WTC11 (cell line): ENCODE measurements around the gene ITGAE. TPM values are rescaled to one million over a fixed set of nuclear protein-coding genes. Genes with fewer than 3 reads are reported as not detected.

Source experiments
- ATAC-seq: fragments of 200-7000 bp; cut with Tn5 transposase; 2 replicates; pipeline ENCODE4 v1.10.0; 2021; ENCODE audit warnings: mild to moderate bottlenecking, moderate library complexity
- CTCF ChIA-PET: fragments of 300-600 bp; sonication (Branson Sonifier 250); formaldehyde crosslinking; loops from one replicate; lab custom pipeline; 2021; ENCODE audit warnings: antibody characterized with exemption; lab: Charles Lee
- POLR2A ChIA-PET: fragments of 350-600 bp; sonication (Branson Sonifier 250); formaldehyde crosslinking; loops from one replicate; lab custom pipeline; 2021; ENCODE audit warnings: antibody characterized with exemption; lab: Charles Lee
- DNase-seq: peaks from one replicate; pipeline ENCODE4 v3.0.0; 2021; ENCODE audit warnings: low spot score
- H3K27ac Mint-ChIP-seq: 2 replicates; pipeline ENCODE4 v1.8.0; 2021; ENCODE audit warnings: mixed read lengths
- H3K27me3 Mint-ChIP-seq: 2 replicates; pipeline ENCODE4 v1.8.0; 2021; ENCODE audit warnings: low read depth, mild to moderate bottlenecking, moderate library complexity, mixed read lengths
- H3K36me3 Mint-ChIP-seq: 2 replicates; pipeline ENCODE4 v1.8.0; 2021; ENCODE audit warnings: mixed read lengths
- H3K4me1 Mint-ChIP-seq: 2 replicates; pipeline ENCODE4 v1.8.0; 2022; ENCODE audit warnings: mixed read lengths
- H3K4me3 Mint-ChIP-seq: 2 replicates; pipeline ENCODE4 v1.8.0; 2021; ENCODE audit warnings: mild to moderate bottlenecking, moderate library complexity, mixed read lengths
- H3K9me3 Mint-ChIP-seq: 2 replicates; pipeline ENCODE4 v1.8.0; 2021; ENCODE audit warnings: mixed read lengths
- ATF1 ChIP-seq: sonication (generic); formaldehyde crosslinking; IDR thresholded peaks from 2 replicates; pipeline ENCODE4 v1.8.1; 2023; ENCODE audit warnings: mild to moderate bottlenecking, moderate library complexity, missing genetic modification reagents
- CBFB ChIP-seq: sonication (generic); formaldehyde crosslinking; IDR thresholded peaks from 2 replicates; pipeline ENCODE4 v1.8.1; 2022; ENCODE audit warnings: mild to moderate bottlenecking, low read depth, missing genetic modification reagents
- ELF4 ChIP-seq: sonication (generic); formaldehyde crosslinking; IDR thresholded peaks from 2 replicates; pipeline ENCODE4 v1.8.1; 2022; ENCODE audit warnings: low read depth, mild to moderate bottlenecking, moderate library complexity, missing genetic modification reagents
- ESRRA ChIP-seq: sonication (generic); formaldehyde crosslinking; IDR thresholded peaks from 2 replicates; pipeline ENCODE4 v1.8.1; 2022; ENCODE audit warnings: mild to moderate bottlenecking, missing genetic modification reagents, borderline replicate concordance
- FOXP1 ChIP-seq: sonication (generic); formaldehyde crosslinking; IDR thresholded peaks from 2 replicates; pipeline ENCODE4 v1.8.0; 2022; ENCODE audit warnings: missing genetic modification reagents, mild to moderate bottlenecking, moderate library complexity, borderline replicate concordance
- GABPB1 ChIP-seq: sonication (generic); formaldehyde crosslinking; IDR thresholded peaks from 2 replicates; pipeline ENCODE4 v1.8.1; 2023; ENCODE audit warnings: mild to moderate bottlenecking, missing genetic modification reagents
- HMGA2 ChIP-seq: fragments of 250-450 bp; sonication (Bioruptor Pico); IDR thresholded peaks from 2 replicates; pipeline ENCODE4 v1.4.0; 2021; ENCODE audit warnings: mild to moderate bottlenecking, moderate library complexity
- NFYB ChIP-seq: sonication (generic); formaldehyde crosslinking; conservative IDR thresholded peaks from 2 replicates; pipeline ENCODE4 v1.8.0; 2022; ENCODE audit warnings: low read depth, missing genetic modification reagents
- NR2C2 ChIP-seq: sonication (generic); formaldehyde crosslinking; IDR thresholded peaks from 2 replicates; pipeline ENCODE4 v1.8.0; 2022; ENCODE audit warnings: mild to moderate bottlenecking, missing genetic modification reagents
- OVOL2 ChIP-seq: fragments of 250-450 bp; sonication (Bioruptor Pico); IDR thresholded peaks from 2 replicates; pipeline ENCODE4 v1.9.0; 2021; ENCODE audit warnings: mild to moderate bottlenecking, borderline replicate concordance
- PRRX2 ChIP-seq: fragments of 250-450 bp; sonication (Bioruptor Pico); IDR thresholded peaks from 2 replicates; pipeline ENCODE4 v1.8.0; 2021; ENCODE audit warnings: mild to moderate bottlenecking
- RELA ChIP-seq: sonication (generic); formaldehyde crosslinking; IDR thresholded peaks from 2 replicates; pipeline ENCODE4 v1.8.1; 2022; ENCODE audit warnings: missing genetic modification reagents, mild to moderate bottlenecking, borderline replicate concordance
- RORB ChIP-seq: fragments of 250-450 bp; sonication (Bioruptor Pico); IDR thresholded peaks from 2 replicates; pipeline ENCODE4 v1.9.0; 2021; ENCODE audit warnings: mild to moderate bottlenecking
- SMAD3 ChIP-seq: sonication (generic); formaldehyde crosslinking; IDR thresholded peaks from 2 replicates; pipeline ENCODE4 v1.8.0; 2022; ENCODE audit warnings: missing genetic modification reagents, mild to moderate bottlenecking, borderline replicate concordance
- SMAD4 ChIP-seq: sonication (generic); formaldehyde crosslinking; IDR thresholded peaks from 2 replicates; pipeline ENCODE4 v1.8.0; 2022; ENCODE audit warnings: mild to moderate bottlenecking, missing genetic modification reagents
- SOX15 ChIP-seq: fragments of 250-450 bp; sonication (Bioruptor Pico); IDR thresholded peaks from 2 replicates; pipeline ENCODE4 v1.9.0; 2021; ENCODE audit warnings: mild to moderate bottlenecking
- ZNF416 ChIP-seq: fragments of 250-450 bp; sonication (Bioruptor Pico); IDR thresholded peaks from 2 replicates; pipeline ENCODE4 v1.9.0; 2021; ENCODE audit warnings: mild to moderate bottlenecking, inconsistent platforms
- ZNF671 ChIP-seq: fragments of 250-450 bp; sonication (Bioruptor Pico); IDR thresholded peaks from 2 replicates; pipeline ENCODE4 v1.8.0; 2021; ENCODE audit warnings: mild to moderate bottlenecking
- total RNA-seq: library from RNA; stranded (reverse); gene quantifications from 3 replicates; pipeline ENCODE4 v1.2.3, GENCODE V29; 2021
- TF ChIP-seq, protein P1 (sequence below): sonication (generic); formaldehyde crosslinking; IDR thresholded peaks from 2 replicates; pipeline ENCODE4 v1.8.1; 2022; ENCODE audit warnings: mild to moderate bottlenecking, moderate library complexity, missing genetic modification reagents
- TF ChIP-seq, protein P2 (sequence below): sonication (generic); formaldehyde crosslinking; IDR thresholded peaks from 2 replicates; pipeline ENCODE4 v1.8.1; 2023; ENCODE audit warnings: mild to moderate bottlenecking, missing genetic modification reagents, borderline replicate concordance
- TF ChIP-seq, protein P3 (sequence below): sonication (generic); formaldehyde crosslinking; IDR thresholded peaks from 2 replicates; pipeline ENCODE4 v1.8.1; 2023; ENCODE audit warnings: mild to moderate bottlenecking, missing genetic modification reagents, moderate library complexity
- TF ChIP-seq, protein P4 (sequence below): sonication (generic); formaldehyde crosslinking; IDR thresholded peaks from 2 replicates; pipeline ENCODE4 v1.8.1; 2023; ENCODE audit warnings: mild to moderate bottlenecking, moderate library complexity, missing genetic modification reagents
- TF ChIP-seq, protein P5 (sequence below): fragments of 250-450 bp; sonication (Bioruptor Pico); IDR thresholded peaks from 2 replicates; pipeline ENCODE4 v1.9.0; 2021; ENCODE audit warnings: moderate library complexity, mild to moderate bottlenecking, inconsistent platforms, borderline replicate concordance

The ITGAE gene
- total RNA-seq, 1 experiment from 2014 or later, result 19.5 TPM

DNA sequence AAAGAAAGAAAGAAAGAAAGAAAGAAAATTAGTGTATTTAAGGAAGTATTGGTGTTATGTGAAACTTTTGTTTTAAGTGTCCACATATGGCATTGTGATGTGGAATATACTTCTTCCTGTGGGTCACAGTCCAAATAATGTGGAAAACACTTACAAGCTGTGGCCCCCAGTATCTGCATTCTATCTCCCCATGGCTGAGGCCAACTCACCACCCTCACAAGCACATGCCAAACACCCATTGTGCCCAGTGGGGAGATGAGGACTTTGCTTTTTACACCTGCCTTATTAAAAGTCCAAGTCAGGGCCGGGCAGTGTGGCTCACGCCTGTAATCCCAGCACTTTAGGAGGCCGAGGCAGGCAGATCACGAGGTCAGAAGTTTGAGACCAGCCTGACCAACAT lies 101.0 kb downstream of the ITGAE start:
- H3K27me3 Mint-ChIP-seq, result peaks cover 27% of the 10 kb centered on the region
- ChIA-PET POLR2A (no interaction called here), CTCF (interaction anchor here (1.4 kb wide), 1 partner anchor 17 kb away, joined by 9 read pairs; no protein-coding TSS in a partner anchor)
- ATAC-seq, result no peak
- no peak overlapping the region for H3K27ac Mint-ChIP-seq
- H3K4me1 Mint-ChIP-seq, result peaks cover 2% of the 10 kb centered on the region; the same call in 1 of the 2 replicates
- no peak for DNase-seq
- H3K9me3 Mint-ChIP-seq, result peaks cover 23% of the 10 kb centered on the region
- TF ChIP-seq NFYB (CRISPR knock-in tag), result no peak
- TF ChIP-seq, protein P1, sequence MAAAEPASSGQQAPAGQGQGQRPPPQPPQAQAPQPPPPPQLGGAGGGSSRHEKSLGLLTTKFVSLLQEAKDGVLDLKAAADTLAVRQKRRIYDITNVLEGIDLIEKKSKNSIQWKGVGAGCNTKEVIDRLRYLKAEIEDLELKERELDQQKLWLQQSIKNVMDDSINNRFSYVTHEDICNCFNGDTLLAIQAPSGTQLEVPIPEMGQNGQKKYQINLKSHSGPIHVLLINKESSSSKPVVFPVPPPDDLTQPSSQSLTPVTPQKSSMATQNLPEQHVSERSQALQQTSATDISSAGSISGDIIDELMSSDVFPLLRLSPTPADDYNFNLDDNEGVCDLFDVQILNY (CRISPR knock-in tag), result no peak
- no peak for TF ChIP-seq PRRX2 (CRISPR knock-in tag)
- peaks cover 16% of the 10 kb centered on the region for H3K36me3 Mint-ChIP-seq
- no peak overlapping the region for H3K4me3 Mint-ChIP-seq

DNA sequence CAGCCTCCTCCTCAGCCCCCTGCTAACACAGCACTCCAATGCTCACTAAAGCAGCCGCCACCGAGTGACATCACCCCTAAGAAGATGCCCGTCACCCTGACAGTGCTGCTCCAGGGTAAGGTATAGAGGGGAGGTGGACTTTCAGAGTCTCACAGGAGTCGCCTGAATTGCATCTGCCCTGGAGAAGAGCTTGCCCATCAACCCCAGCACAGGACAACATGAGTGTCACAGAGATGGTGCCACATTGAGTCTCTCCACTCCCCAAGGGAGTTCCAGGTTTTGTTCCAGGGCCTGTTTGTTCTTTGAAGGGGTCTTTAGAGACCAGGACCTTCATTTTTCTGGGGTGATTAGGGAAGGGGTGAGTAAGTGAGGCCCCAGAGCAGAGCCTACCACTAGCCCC lies 102.8 kb downstream of the ITGAE start:
- Mint-ChIP-seq H3K4me1 (peaks cover 9% of the 10 kb centered on the region), H3K4me3 (no peak overlapping the region), H3K27me3 (peaks cover 35% of the 10 kb centered on the region), H3K36me3 (peaks cover 16% of the 10 kb centered on the region), H3K9me3 (peaks cover 23% of the 10 kb centered on the region)
- CTCF ChIA-PET, result interaction anchor here (5.0 kb wide), 1 partner anchor 15 kb away, joined by 85 read pairs; no protein-coding TSS in a partner anchor
- POLR2A ChIA-PET, result no interaction called here
- ATAC-seq, result no peak
- TF ChIP-seq, protein P2, sequence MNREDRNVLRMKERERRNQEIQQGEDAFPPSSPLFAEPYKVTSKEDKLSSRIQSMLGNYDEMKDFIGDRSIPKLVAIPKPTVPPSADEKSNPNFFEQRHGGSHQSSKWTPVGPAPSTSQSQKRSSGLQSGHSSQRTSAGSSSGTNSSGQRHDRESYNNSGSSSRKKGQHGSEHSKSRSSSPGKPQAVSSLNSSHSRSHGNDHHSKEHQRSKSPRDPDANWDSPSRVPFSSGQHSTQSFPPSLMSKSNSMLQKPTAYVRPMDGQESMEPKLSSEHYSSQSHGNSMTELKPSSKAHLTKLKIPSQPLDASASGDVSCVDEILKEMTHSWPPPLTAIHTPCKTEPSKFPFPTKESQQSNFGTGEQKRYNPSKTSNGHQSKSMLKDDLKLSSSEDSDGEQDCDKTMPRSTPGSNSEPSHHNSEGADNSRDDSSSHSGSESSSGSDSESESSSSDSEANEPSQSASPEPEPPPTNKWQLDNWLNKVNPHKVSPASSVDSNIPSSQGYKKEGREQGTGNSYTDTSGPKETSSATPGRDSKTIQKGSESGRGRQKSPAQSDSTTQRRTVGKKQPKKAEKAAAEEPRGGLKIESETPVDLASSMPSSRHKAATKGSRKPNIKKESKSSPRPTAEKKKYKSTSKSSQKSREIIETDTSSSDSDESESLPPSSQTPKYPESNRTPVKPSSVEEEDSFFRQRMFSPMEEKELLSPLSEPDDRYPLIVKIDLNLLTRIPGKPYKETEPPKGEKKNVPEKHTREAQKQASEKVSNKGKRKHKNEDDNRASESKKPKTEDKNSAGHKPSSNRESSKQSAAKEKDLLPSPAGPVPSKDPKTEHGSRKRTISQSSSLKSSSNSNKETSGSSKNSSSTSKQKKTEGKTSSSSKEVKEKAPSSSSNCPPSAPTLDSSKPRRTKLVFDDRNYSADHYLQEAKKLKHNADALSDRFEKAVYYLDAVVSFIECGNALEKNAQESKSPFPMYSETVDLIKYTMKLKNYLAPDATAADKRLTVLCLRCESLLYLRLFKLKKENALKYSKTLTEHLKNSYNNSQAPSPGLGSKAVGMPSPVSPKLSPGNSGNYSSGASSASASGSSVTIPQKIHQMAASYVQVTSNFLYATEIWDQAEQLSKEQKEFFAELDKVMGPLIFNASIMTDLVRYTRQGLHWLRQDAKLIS (CRISPR knock-in tag), result no peak
- TF ChIP-seq ELF4 (CRISPR knock-in tag) (no peak), SMAD3 (CRISPR knock-in tag) (no peak), SMAD4 (CRISPR knock-in tag) (no peak), ZNF671 (CRISPR knock-in tag) (no peak), RORB (CRISPR knock-in tag) (no peak), GABPB1 (CRISPR knock-in tag) (no peak), FOXP1 (CRISPR knock-in tag) (no peak), ZNF416 (CRISPR knock-in tag) (no peak), SOX15 (CRISPR knock-in tag) (no peak), ESRRA (no peak)
- TF ChIP-seq, protein P3, sequence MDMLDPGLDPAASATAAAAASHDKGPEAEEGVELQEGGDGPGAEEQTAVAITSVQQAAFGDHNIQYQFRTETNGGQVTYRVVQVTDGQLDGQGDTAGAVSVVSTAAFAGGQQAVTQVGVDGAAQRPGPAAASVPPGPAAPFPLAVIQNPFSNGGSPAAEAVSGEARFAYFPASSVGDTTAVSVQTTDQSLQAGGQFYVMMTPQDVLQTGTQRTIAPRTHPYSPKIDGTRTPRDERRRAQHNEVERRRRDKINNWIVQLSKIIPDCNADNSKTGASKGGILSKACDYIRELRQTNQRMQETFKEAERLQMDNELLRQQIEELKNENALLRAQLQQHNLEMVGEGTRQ, result no peak
- TF ChIP-seq, protein P4, sequence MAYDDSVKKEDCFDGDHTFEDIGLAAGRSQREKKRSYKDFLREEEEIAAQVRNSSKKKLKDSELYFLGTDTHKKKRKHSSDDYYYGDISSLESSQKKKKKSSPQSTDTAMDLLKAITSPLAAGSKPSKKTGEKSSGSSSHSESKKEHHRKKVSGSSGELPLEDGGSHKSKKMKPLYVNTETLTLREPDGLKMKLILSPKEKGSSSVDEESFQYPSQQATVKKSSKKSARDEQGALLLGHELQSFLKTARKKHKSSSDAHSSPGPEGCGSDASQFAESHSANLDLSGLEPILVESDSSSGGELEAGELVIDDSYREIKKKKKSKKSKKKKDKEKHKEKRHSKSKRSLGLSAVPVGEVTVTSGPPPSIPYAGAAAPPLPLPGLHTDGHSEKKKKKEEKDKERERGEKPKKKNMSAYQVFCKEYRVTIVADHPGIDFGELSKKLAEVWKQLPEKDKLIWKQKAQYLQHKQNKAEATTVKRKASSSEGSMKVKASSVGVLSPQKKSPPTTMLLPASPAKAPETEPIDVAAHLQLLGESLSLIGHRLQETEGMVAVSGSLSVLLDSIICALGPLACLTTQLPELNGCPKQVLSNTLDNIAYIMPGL (CRISPR knock-in tag), result no peak
- TF ChIP-seq, all 79 proteins: peak for 0
- DNase-seq, result no peak
- no peak overlapping the region for H3K27ac Mint-ChIP-seq

DNA sequence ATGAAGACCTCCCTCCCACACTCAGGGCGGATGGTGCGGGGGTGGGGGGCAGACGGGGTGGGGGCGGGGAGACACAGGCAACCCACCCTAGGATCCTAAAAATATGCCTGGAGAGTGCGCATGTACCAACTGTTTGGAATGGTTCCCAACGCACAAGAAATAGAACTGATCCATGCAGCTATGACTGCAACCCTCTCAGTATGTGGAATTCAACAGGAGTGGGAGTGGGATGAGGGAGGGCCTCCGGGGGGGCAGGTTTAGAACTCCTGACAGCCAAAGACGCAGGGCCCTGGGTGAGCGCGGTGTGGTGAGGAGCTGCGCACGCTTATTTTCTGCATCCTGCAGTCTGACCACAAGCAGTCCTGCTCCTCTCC lies 103.9 kb downstream of the ITGAE start:
- Mint-ChIP-seq H3K9me3 (peaks cover 14% of the 10 kb centered on the region), H3K27ac (no peak overlapping the region), H3K4me1 (peaks cover 10% of the 10 kb centered on the region), H3K4me3 (no peak overlapping the region), H3K36me3 (peaks cover 7% of the 10 kb centered on the region), H3K27me3 (peaks cover 35% of the 10 kb centered on the region)
- no peak for ATAC-seq
- CTCF ChIA-PET, result interaction anchor here (2.3 to 5.0 kb wide), 2 partner anchors 14 to 95 kb away, joined by 8 to 85 read pairs; no protein-coding TSS in a partner anchor
- no peak for DNase-seq
- POLR2A ChIA-PET, result no interaction called here
- TF ChIP-seq, protein P5, sequence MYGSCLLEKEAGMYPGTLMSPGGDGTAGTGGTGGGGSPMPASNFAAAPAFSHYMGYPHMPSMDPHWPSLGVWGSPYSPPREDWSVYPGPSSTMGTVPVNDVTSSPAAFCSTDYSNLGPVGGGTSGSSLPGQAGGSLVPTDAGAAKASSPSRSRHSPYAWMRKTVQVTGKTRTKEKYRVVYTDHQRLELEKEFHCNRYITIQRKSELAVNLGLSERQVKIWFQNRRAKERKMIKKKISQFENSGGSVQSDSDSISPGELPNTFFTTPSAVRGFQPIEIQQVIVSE (CRISPR knock-in tag), result no peak
- TF ChIP-seq HMGA2 (CRISPR knock-in tag), result no peak
- no peak for TF ChIP-seq NR2C2 (CRISPR knock-in tag)
- no peak for TF ChIP-seq CBFB
- TF ChIP-seq RELA (CRISPR knock-in tag), result no peak
- TF ChIP-seq SMAD4 (CRISPR knock-in tag), result no peak
- TF ChIP-seq ATF1, result no peak
- TF ChIP-seq OVOL2 (CRISPR knock-in tag), result no peak
